C4-2B (cell line): ENCODE measurements around the gene ONECUT2.

Source experiments
- ZFX ChIP-seq: fragments of 450-650 bp; IDR thresholded peaks from 2 replicates; pipeline ENCODE4 v1.6.1; 2017
- TF ChIP-seq, protein P1 (sequence below): fragments of 450-650 bp; conservative IDR thresholded peaks from 2 replicates; pipeline ENCODE4 v1.5.1; 2017; ENCODE audit warnings: mild to moderate bottlenecking

DNA sequence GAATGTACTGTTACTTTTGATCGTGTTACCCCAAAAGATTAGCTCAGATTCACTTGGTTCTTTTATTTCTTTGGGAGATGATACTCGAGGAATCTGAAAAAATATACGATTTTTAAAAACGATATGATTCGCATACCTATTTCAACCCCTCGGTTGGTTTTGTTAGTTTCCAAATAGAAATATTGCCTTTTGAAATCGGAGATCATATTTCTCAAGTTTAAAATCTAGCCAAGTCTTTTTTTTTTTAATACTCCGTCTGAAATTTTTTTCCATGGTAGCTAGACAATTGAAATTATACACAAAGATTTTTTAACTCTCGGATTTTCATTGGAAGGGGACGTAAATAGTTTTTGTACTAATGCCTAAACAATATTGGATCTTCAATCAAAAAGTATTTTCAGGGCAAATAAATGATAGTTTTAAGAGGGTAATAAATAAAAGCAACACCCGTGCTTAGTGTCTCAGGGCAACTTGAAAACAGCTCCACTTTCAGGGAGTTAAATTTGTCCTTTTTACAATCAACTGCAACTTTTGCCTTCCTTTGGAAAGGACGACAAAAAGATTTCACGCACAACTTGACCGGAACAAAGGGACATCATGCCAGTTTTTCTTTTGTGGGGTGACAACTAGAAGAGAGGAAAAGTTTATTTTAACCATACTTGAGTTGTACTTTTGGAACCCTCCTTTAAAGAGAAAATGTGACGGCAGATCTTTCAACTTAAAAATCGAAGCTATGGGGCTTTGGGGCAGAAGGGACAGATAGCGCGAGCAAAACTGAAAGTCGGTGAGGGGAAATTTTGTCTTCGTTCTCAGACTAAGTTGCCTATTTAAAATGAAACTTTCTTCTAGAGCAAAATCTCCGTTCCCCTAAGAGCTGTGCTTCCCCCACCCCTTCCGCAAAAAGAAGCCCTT, 5.8 kb upstream of the ONECUT2 start:
- TF ChIP-seq, protein P1, sequence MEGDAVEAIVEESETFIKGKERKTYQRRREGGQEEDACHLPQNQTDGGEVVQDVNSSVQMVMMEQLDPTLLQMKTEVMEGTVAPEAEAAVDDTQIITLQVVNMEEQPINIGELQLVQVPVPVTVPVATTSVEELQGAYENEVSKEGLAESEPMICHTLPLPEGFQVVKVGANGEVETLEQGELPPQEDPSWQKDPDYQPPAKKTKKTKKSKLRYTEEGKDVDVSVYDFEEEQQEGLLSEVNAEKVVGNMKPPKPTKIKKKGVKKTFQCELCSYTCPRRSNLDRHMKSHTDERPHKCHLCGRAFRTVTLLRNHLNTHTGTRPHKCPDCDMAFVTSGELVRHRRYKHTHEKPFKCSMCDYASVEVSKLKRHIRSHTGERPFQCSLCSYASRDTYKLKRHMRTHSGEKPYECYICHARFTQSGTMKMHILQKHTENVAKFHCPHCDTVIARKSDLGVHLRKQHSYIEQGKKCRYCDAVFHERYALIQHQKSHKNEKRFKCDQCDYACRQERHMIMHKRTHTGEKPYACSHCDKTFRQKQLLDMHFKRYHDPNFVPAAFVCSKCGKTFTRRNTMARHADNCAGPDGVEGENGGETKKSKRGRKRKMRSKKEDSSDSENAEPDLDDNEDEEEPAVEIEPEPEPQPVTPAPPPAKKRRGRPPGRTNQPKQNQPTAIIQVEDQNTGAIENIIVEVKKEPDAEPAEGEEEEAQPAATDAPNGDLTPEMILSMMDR, result no peak
- no peak for TF ChIP-seq ZFX
